ENCODE measurements around the gene GP9.

Gene GP9

GRCh38 chr3:129060276-129061022 is at the start of gene GP9:
Gene GP9 (plus strand): TSS chr3:129060779. CDS start chr3:129061740, 961 bp downstream.
- Mint-ChIP-seq H3K4me1 (peaks cover 6 to 34% of the 10 kb centered on the region in 2 donors), H3K9me3 (no peaks in the 10 kb centered on the region), H3K36me3 (no peaks in the 10 kb centered on the region), H3K27me3 (peaks cover 27 to 41% of the 10 kb centered on the region in 2 donors), H3K27ac (peak within 1 kb of the TSS; percentile 16), H3K4me3 (no peak within 1 kb of the TSS)
- no peak for DNase-seq
- ATAC-seq (replicated peaks): peak in 1 of 2 donors; percentile 15

DNA sequence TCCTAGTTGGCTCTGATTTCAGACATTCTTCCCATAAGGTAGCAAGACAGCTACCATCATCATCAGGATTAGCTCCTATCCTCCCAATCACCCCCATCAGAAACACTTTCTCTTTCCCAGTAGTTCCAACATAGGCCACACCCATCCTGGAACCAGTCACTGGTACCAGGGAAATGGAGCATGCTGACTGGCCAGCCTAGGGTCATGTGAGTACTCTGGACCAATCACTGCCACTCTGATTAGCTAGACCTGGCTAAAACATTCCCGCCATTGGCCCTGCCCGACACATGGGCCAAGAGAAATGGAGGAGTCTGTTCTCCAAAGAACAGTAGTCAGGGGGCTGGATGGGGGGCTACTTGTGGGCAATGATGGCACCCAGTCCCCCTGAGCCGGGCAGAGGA is 47.1 kb upstream of the GP9 start:
- ATAC-seq (replicated peaks) (no peak), DNase-seq (no peak)
- H3K4me1 Mint-ChIP-seq: peaks cover 19 to 33% of the 10 kb centered on the region in 2 donors
- no peaks in the 10 kb centered on the region for H3K27me3 Mint-ChIP-seq
- no peak overlapping the region for H3K4me3 Mint-ChIP-seq
- no peaks in the 10 kb centered on the region for H3K36me3 Mint-ChIP-seq
- H3K27ac Mint-ChIP-seq: no peak overlapping the region
- H3K9me3 Mint-ChIP-seq: no peaks in the 10 kb centered on the region

DNA sequence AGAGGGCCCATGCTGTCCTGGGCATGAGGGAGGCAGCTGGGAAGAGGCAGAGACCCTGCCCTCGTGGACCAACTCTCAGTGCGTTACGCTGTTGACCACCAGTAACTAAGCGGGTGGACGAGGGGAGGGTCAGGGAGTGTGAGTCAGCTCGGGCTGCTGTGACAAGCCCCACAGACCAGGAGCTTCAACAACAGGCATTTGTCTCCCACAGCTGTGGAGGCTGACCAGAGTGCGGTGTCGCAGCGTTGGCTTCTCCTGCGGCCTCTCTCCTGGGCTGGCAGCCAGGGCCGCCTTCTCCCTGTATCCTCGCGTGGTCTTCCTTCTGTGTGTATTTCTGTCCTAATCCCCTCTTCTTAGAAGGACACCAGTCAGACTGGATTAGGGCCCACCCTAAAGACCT is 46.4 kb upstream of the GP9 start:
- H3K4me1 Mint-ChIP-seq: peaks cover 23 to 33% of the 10 kb centered on the region in 2 donors
- H3K27ac Mint-ChIP-seq: no peak overlapping the region
- ATAC-seq (replicated peaks) (no peak), DNase-seq (no peak)
- H3K36me3 Mint-ChIP-seq: no peaks in the 10 kb centered on the region
- no peaks in the 10 kb centered on the region for H3K9me3 Mint-ChIP-seq
- no peak overlapping the region for H3K4me3 Mint-ChIP-seq
- no peaks in the 10 kb centered on the region for H3K27me3 Mint-ChIP-seq

- DNase-seq (no peak), ATAC-seq (replicated peaks) (no peak)
- Mint-ChIP-seq H3K27me3 (no peaks in the 10 kb centered on the region), H3K4me1 (peaks cover 23 to 33% of the 10 kb centered on the region in 2 donors), H3K27ac (peak overlapping the region; percentile 1), H3K9me3 (no peaks in the 10 kb centered on the region), H3K4me3 (no peak overlapping the region), H3K36me3 (no peaks in the 10 kb centered on the region)
Measured at GRCh38 chr3:129014793-129015345, 45.7 kb upstream of the GP9 start.

DNA sequence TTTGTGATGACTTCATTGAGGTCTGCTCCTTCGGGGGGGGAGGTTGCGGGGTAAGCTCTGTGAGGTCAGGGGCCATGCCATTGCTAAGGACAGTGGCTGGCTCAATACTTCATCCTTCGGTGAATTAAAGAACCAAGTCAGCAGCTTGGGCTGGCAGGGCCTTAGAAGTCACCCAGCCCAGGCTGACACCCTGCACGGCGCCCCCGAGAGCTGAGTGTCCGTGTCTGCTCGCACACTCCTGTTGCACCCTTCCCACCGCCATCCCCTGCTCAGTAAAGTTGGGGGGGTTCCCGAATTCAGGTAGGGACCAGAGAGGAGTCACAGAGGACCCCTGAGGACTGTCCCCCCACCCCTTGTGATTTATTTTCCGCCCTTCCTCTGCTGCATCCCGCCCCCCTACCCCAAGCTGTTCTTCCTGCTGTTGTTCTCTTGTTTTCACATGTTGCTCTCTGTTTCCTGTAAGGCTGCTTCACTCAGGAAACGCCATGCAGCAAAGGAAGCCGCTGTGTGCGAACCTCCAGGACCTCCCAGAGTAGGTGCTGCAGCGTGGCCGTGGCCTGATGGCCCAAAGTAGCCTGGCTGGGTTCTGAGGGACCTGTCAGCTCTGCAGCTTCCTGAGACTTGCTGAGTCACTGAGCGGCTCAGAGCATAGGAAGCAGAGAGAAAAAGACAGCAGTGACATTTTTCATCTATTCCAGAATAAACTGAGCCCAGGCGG is 45.0 kb upstream of the GP9 start:
- H3K36me3 Mint-ChIP-seq: no peaks in the 10 kb centered on the region
- DNase-seq (no peak), ATAC-seq (replicated peaks) (no peak)
- no peaks in the 10 kb centered on the region for H3K27me3 Mint-ChIP-seq
- peak overlapping the region; percentile 93 for H3K27ac Mint-ChIP-seq
- H3K4me1 Mint-ChIP-seq: peaks cover 23 to 33% of the 10 kb centered on the region in 2 donors
- no peaks in the 10 kb centered on the region for H3K9me3 Mint-ChIP-seq
- H3K4me3 Mint-ChIP-seq: peak overlapping the region in 1 of 2 donors; percentile 13

DNA sequence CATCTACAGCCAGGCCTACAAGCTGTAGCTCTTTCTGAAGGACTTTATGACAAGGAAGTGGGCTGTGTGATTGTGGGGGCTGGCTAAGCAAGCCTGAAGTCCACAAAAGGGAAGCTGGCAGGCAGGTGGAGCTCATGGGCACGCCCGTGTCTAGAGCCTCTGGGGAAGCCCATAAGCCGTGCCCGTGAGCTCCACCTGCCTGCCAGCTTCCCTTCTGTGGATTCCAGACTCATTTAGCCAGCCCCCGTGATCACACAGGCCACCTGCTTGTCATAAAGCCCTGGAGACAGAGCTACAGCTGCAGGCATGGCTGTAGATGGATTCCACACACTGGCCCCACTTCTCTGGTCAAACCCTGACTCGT is 44.2 kb upstream of the GP9 start:
- Mint-ChIP-seq H3K4me3 (no peak overlapping the region), H3K9me3 (no peaks in the 10 kb centered on the region), H3K36me3 (no peaks in the 10 kb centered on the region), H3K27me3 (no peaks in the 10 kb centered on the region), H3K27ac (peak overlapping the region; percentile 62), H3K4me1 (peaks cover 23 to 33% of the 10 kb centered on the region in 2 donors)
- peak; percentile 64 for DNase-seq
- peak; percentile 87 to 90 for ATAC-seq (replicated peaks)

DNA sequence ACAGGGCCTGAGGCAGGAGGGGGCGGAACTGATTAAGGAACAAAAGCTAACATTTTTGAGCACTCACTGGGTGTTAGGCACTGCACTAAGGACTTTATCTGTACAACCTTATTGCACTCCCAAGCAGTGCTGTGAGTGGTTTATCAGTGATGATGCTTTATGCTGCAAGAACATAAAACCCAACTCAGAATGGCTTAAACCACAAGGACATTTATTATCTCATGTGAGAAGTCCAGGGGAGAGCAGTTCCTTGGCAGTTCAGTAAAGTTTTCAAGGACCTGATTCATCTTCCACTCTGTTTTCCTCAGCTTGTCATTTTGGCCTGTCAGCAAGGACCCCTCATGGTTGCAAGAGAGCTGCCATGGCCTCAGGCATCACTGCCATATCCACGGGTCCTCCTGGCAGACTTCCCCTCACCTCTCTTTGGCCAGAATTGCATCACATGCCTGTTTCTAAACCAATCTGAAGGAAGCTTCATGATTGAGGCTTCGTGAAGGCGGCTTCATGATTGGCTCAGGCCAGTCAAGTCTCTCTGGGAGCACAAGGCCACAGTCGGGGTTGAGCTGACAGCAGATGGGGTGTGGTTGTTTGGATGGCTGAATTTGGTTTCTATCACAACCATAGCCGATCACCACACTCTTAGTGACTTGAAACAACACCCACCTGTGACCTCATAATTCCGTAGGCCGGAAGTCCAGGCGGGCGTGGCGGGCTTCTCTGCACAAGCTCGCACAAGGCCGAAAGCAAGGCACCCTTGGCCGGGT is 43.7 kb upstream of the GP9 start:
- Mint-ChIP-seq H3K4me1 (peaks cover 23 to 33% of the 10 kb centered on the region in 2 donors), H3K27ac (peak overlapping the region; percentile 62), H3K36me3 (no peaks in the 10 kb centered on the region), H3K9me3 (no peaks in the 10 kb centered on the region), H3K4me3 (no peak overlapping the region), H3K27me3 (no peaks in the 10 kb centered on the region)
- ATAC-seq (replicated peaks) (peak; percentile 65 to 73), DNase-seq (peak; percentile 43)

- Mint-ChIP-seq H3K27ac (peak overlapping the region; percentile 27), H3K4me3 (peak overlapping the region; percentile 2 to 57), H3K9me3 (no peaks in the 10 kb centered on the region), H3K4me1 (peaks cover 23 to 33% of the 10 kb centered on the region in 2 donors), H3K27me3 (no peaks in the 10 kb centered on the region), H3K36me3 (no peaks in the 10 kb centered on the region)
- ATAC-seq (replicated peaks): no peak
- no peak for DNase-seq
Measured at GRCh38 chr3:129017484-129017899, 43.1 kb upstream of the GP9 start.

GRCh38 chr3:129018271-129018670 is 42.3 kb upstream of the GP9 start:
- Mint-ChIP-seq H3K4me1 (peaks cover 23 to 33% of the 10 kb centered on the region in 2 donors), H3K27me3 (no peaks in the 10 kb centered on the region), H3K9me3 (no peaks in the 10 kb centered on the region), H3K4me3 (no peak overlapping the region), H3K36me3 (no peaks in the 10 kb centered on the region), H3K27ac (no peak overlapping the region)
- no peak for DNase-seq
- ATAC-seq (replicated peaks): no peak

DNA sequence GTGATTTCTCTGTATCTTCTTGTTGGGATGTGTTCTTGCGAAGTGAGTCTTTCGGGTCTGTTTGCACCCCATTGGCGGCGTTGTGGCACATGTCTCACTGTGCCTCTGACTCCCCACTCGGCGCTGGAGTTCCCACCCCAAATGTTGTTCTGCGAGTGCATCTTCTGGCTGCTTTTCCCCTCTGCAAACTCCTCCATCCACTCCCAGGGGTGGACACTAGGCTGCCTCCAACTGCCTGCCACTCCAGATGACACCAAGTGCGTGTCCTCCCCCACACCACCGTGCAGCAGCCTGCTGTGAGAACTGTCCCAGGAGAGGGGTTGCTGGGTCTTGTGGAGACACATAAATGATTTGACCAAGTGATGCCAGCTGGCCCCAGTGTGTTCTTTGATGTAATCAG is 41.8 kb upstream of the GP9 start:
- Mint-ChIP-seq H3K4me1 (peaks cover 23 to 33% of the 10 kb centered on the region in 2 donors), H3K36me3 (no peaks in the 10 kb centered on the region), H3K4me3 (no peak overlapping the region), H3K9me3 (no peaks in the 10 kb centered on the region), H3K27me3 (no peaks in the 10 kb centered on the region), H3K27ac (peak overlapping the region; percentile 72)
- no peak for DNase-seq
- ATAC-seq (replicated peaks): no peak

DNA sequence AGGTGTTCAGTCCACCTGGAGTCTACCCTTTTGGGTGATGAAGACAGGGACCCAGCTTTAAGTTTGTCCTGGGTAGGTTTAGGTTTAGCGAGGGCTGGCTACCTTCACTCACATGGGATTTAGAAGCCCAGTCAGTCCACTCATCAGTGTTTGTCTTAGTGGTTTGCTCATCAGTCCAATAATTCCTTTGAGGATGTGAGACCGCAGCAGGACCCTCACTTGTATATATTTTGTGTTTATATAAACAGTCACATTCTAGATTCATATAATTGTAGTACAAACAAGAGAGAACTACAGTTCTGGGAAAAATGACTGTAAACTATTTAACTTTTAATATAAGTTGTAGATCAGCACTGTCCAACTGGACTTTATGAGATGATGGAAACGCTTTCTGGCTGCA is 41.3 kb upstream of the GP9 start:
- no peak overlapping the region for H3K27ac Mint-ChIP-seq
- DNase-seq (no peak), ATAC-seq (replicated peaks) (no peak)
- no peak overlapping the region for H3K4me3 Mint-ChIP-seq
- H3K4me1 Mint-ChIP-seq: peaks cover 23 to 33% of the 10 kb centered on the region in 2 donors
- H3K36me3 Mint-ChIP-seq: no peaks in the 10 kb centered on the region
- H3K9me3 Mint-ChIP-seq: no peaks in the 10 kb centered on the region
- no peaks in the 10 kb centered on the region for H3K27me3 Mint-ChIP-seq

- no peak for DNase-seq
- ATAC-seq (replicated peaks): no peak
- H3K9me3 Mint-ChIP-seq: no peaks in the 10 kb centered on the region
- no peaks in the 10 kb centered on the region for H3K27me3 Mint-ChIP-seq
- H3K27ac Mint-ChIP-seq: no peak overlapping the region
- H3K4me1 Mint-ChIP-seq: peaks cover 20 to 22% of the 10 kb centered on the region in 2 donors
- H3K4me3 Mint-ChIP-seq: no peak overlapping the region
- no peaks in the 10 kb centered on the region for H3K36me3 Mint-ChIP-seq
Measured at GRCh38 chr3:129020691-129021090, 39.9 kb upstream of the GP9 start.

GRCh38 chr3:129021140-129021551 is 39.4 kb upstream of the GP9 start:
- no peaks in the 10 kb centered on the region for H3K27me3 Mint-ChIP-seq
- no peaks in the 10 kb centered on the region for H3K36me3 Mint-ChIP-seq
- H3K4me1 Mint-ChIP-seq: peaks cover 16 to 17% of the 10 kb centered on the region in 2 donors
- DNase-seq (no peak), ATAC-seq (replicated peaks) (no peak)
- H3K9me3 Mint-ChIP-seq: no peaks in the 10 kb centered on the region
- no peak overlapping the region for H3K4me3 Mint-ChIP-seq
- no peak overlapping the region for H3K27ac Mint-ChIP-seq

All from stimulated activated naive B cell treated with anti-CD40 and anti-IgM and Interleukin-4, amounts not matched to agents 10 μg/mL and 1 μg/mL and 100 μg/mL, for 72 hours (primary cell).